Glutamatergic neuron (in vitro differentiated cells): Measurements from ENCODE around the gene ASCL2. TPM values are rescaled to one million over a fixed set of nuclear protein-coding genes. Genes with fewer than 3 reads are reported as not detected.

ENCODE experiments used
- DNase-seq: peaks from one replicate; pipeline ENCODE4 v3.0.0; 2022
- H3K27ac Mint-ChIP-seq: one replicate; pipeline ENCODE4 v1.8.0; 2020; ENCODE audit warnings: mild to moderate bottlenecking, mixed read lengths, inconsistent platforms; ENCODE audit not compliant: unreplicated experiment
- H3K27me3 Mint-ChIP-seq: one replicate; pipeline ENCODE4 v1.8.0; 2020; ENCODE audit warnings: mild to moderate bottlenecking, moderate library complexity, mixed read lengths, inconsistent platforms; ENCODE audit not compliant: unreplicated experiment
- H3K36me3 Mint-ChIP-seq: one replicate; pipeline ENCODE4 v1.8.0; 2020; ENCODE audit warnings: mild to moderate bottlenecking, mixed read lengths, inconsistent platforms; ENCODE audit not compliant: unreplicated experiment
- H3K4me1 Mint-ChIP-seq: one replicate; pipeline ENCODE4 v1.8.0; 2020; ENCODE audit warnings: mild to moderate bottlenecking, low read depth, mixed read lengths, inconsistent platforms; ENCODE audit not compliant: unreplicated experiment
- H3K4me3 Mint-ChIP-seq: one replicate; pipeline ENCODE4 v1.8.0; 2020; ENCODE audit warnings: mild to moderate bottlenecking, mixed read lengths, inconsistent platforms; ENCODE audit not compliant: unreplicated experiment
- H3K9me3 Mint-ChIP-seq: one replicate; pipeline ENCODE4 v1.8.0; 2020; ENCODE audit warnings: mild to moderate bottlenecking, moderate library complexity, mixed read lengths, inconsistent platforms; ENCODE audit not compliant: unreplicated experiment
- CTCF ChIP-seq: fragments of 200-600 bp; sonication (generic); IDR thresholded peaks from one replicate; pipeline ENCODE4 v1.5.0; 2021; ENCODE audit not compliant: partially characterized antibody, unreplicated experiment
- total RNA-seq: library from RNA; stranded (reverse); fragmentation: NEBNext Ultra II Directional; extraction: Animal tissue kit (Norgen Biotek cat#: 25700); gene quantifications from one replicate; pipeline ENCODE4 v1.2.1, GENCODE V29; 2021; ENCODE audit not compliant: unreplicated experiment

ASCL2 gene
- total RNA-seq, 1 donor from 2014 or later: not detected

GRCh38 chr11:2267306-2267850 lies 3.0 kb downstream of the ASCL2 start:
- peaks cover 2% of the 10 kb centered on the region for H3K4me1 Mint-ChIP-seq

GRCh38 chr11:2266586-2267305 lies 3.6 kb downstream of the ASCL2 start:
- peaks cover 19% of the 10 kb centered on the region for H3K27me3 Mint-ChIP-seq
- H3K9me3 Mint-ChIP-seq: no peaks in the 10 kb centered on the region
- no peak for DNase-seq
- no peak overlapping the region for H3K4me3 Mint-ChIP-seq
- H3K4me1 Mint-ChIP-seq: peaks cover 2% of the 10 kb centered on the region
- H3K36me3 Mint-ChIP-seq: no peaks in the 10 kb centered on the region
- no peak overlapping the region for H3K27ac Mint-ChIP-seq
- no peak for TF ChIP-seq CTCF

More at GRCh38 chr11:2267306-2267850, 3.0 kb downstream of the ASCL2 start:
- H3K27ac Mint-ChIP-seq: no peak overlapping the region
- no peak overlapping the region for H3K4me3 Mint-ChIP-seq
- TF ChIP-seq CTCF: no peak
- DNase-seq: no peak
- peaks cover 23% of the 10 kb centered on the region for H3K27me3 Mint-ChIP-seq
- no peaks in the 10 kb centered on the region for H3K36me3 Mint-ChIP-seq
- no peaks in the 10 kb centered on the region for H3K9me3 Mint-ChIP-seq

GRCh38 chr11:2265854-2266585 lies 4.4 kb downstream of the ASCL2 start:
- no peak for DNase-seq
- TF ChIP-seq CTCF: no peak
- Mint-ChIP-seq H3K4me1 (peaks cover 2% of the 10 kb centered on the region), H3K36me3 (no peaks in the 10 kb centered on the region), H3K27ac (no peak overlapping the region), H3K9me3 (no peaks in the 10 kb centered on the region), H3K4me3 (no peak overlapping the region), H3K27me3 (peaks cover 16% of the 10 kb centered on the region)

- H3K27ac Mint-ChIP-seq: no peak overlapping the region
- H3K9me3 Mint-ChIP-seq: no peaks in the 10 kb centered on the region
- TF ChIP-seq CTCF: no peak
- no peaks in the 10 kb centered on the region for H3K4me1 Mint-ChIP-seq
- peaks cover 14% of the 10 kb centered on the region for H3K27me3 Mint-ChIP-seq
- no peaks in the 10 kb centered on the region for H3K36me3 Mint-ChIP-seq
- no peak for DNase-seq
- no peak overlapping the region for H3K4me3 Mint-ChIP-seq
These were observed 5.0 kb downstream of the ASCL2 start for GRCh38 chr11:2265396-2265795.
